ENCODE data around the gene SORBS2. TPM values are rescaled to one million over a fixed set of nuclear protein-coding genes. Genes with fewer than 3 reads are reported as not detected.

SORBS2 gene
- total RNA-seq, 1 experiment from 2014 or later: 0.34 TPM

DNA sequence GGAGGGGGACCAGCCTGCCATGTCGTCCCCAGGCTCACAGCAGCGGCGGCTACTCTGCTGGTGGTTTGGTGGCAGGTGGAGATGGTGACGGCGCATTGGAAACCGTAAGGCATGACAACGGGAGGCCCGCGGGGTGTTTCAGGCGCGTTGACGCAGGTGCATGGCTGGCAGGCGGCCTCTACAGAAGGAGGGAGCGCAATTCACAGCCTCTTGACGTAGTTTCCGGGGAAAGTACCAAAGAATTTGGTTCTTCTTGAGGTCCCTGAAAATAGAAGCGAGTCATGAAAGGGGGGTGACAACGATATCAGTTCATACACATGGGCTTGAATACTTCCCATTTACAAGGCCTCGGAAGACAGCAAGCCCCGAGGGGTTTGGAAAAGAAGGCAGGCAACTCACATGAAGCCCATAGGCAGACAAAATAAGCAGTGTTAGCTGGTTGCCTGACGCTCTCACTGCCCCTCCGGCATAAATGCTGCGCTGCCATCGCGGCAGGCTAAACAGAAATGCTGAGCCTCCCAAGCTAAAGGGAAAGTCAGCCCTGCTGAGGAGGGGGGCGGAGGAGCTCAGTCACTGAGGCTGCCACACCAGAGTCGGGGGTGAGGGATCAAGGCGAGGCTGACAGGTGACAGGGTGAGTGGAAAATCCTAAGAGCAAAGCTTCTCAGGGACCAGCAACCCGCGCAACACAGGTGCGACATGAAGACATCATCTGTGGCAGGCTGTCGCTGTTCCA is 224.4 kb downstream of the SORBS2 start:
- Histone ChIP-seq H3K79me2 (ENCODE audit: insufficient read depth, low read length) (no peaks in the 10 kb centered on the region), H3K9me2 (ENCODE audit: insufficient read depth) (no peaks in the 10 kb centered on the region), H3K27me3 (ENCODE audit: insufficient read depth, low read length) (no peaks in the 10 kb centered on the region), H4K20me1 (ENCODE audit: insufficient read depth) (no peaks in the 10 kb centered on the region), H3K9me3 (ENCODE audit: control insufficient read depth in 1 of 2, insufficient read depth in 1 of 2, low read depth in 1 of 2, low read length in 2 of 2) (no peaks in the 10 kb centered on the region), H3K4me2 (ENCODE audit: low read length) (no peak overlapping the region), H3K4me1 (ENCODE audit: control insufficient read depth in 1 of 2, insufficient read depth in 2 of 2, low read length in 2 of 2) (peaks cover 6 to 18% of the 10 kb centered on the region in 2 experiments; a peak in 3 of 4 replicates), H3K36me3 (ENCODE audit: control insufficient read depth in 1 of 2, insufficient read depth in 2 of 2, low read length in 2 of 2) (no peaks in the 10 kb centered on the region), H3K27ac (ENCODE audit: low read depth, low read length) (no peak overlapping the region), H2AFZ (ENCODE audit: low read depth, low read length, poor library complexity, severe bottlenecking) (no peak overlapping the region), H3K4me3 (replicated peaks in 1 of 2; ENCODE audit: low read depth in 1 of 2, low read length in 2 of 2) (no peak overlapping the region), H3K9ac (ENCODE audit: low read length) (no peak overlapping the region)
- TF ChIP-seq, protein P1, sequence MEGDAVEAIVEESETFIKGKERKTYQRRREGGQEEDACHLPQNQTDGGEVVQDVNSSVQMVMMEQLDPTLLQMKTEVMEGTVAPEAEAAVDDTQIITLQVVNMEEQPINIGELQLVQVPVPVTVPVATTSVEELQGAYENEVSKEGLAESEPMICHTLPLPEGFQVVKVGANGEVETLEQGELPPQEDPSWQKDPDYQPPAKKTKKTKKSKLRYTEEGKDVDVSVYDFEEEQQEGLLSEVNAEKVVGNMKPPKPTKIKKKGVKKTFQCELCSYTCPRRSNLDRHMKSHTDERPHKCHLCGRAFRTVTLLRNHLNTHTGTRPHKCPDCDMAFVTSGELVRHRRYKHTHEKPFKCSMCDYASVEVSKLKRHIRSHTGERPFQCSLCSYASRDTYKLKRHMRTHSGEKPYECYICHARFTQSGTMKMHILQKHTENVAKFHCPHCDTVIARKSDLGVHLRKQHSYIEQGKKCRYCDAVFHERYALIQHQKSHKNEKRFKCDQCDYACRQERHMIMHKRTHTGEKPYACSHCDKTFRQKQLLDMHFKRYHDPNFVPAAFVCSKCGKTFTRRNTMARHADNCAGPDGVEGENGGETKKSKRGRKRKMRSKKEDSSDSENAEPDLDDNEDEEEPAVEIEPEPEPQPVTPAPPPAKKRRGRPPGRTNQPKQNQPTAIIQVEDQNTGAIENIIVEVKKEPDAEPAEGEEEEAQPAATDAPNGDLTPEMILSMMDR (IDR thresholded peaks at IDR 0.05 in 2 of 3, conservative IDR thresholded peaks at IDR 0.05 in 1 of 3; ENCODE audit: borderline replicate concordance in 1 of 3, insufficient read depth in 1 of 3, low read depth in 2 of 3, low read length in 2 of 3): no peak
- no peak for TF ChIP-seq CBX3 (IDR thresholded peaks at IDR 0.05; ENCODE audit: low read depth)
- TF ChIP-seq, protein P2, sequence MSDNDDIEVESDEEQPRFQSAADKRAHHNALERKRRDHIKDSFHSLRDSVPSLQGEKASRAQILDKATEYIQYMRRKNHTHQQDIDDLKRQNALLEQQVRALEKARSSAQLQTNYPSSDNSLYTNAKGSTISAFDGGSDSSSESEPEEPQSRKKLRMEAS (IDR thresholded peaks at IDR 0.05): no peak
- TF ChIP-seq ZBTB33 (IDR thresholded peaks at IDR 0.05; ENCODE audit: extremely low read depth, insufficient replicate concordance, low read length): no peak
- no peak for TF ChIP-seq ZFX (IDR thresholded peaks at IDR 0.05)
- no peak for TF ChIP-seq JUND (IDR thresholded peaks at IDR 0.05)
- TF ChIP-seq ZNF274 (IDR thresholded peaks at IDR 0.05; ENCODE audit: low read depth, low read length): no peak
- no peak for TF ChIP-seq SIN3A (IDR thresholded peaks at IDR 0.05; ENCODE audit: low read depth)
- TF ChIP-seq CEBPB (IDR thresholded peaks at IDR 0.05; ENCODE audit: low read depth): no peak
- no peak for TF ChIP-seq ELF1 (IDR thresholded peaks at IDR 0.05; ENCODE audit: borderline replicate concordance, low read depth)
- TF ChIP-seq TCF7L2 (IDR thresholded peaks at IDR 0.05; ENCODE audit: borderline replicate concordance, extremely low read depth, insufficient read depth, insufficient read length): no peak
- CTCF ChIA-PET: interaction anchor here (2.4 kb wide), 1 partner anchor 10 kb away, joined by 8 read pairs; no protein-coding TSS in a partner anchor
- DNase-seq (ENCODE audit: low read depth, low spot score): no peak
- intact Hi-C loops (cut with micrococcal nuclease): loop anchor here (2.0 kb wide), 1 partner anchor 117 kb away; the partner anchor contains the start of gene CCDC110
- POLR2A ChIA-PET: interaction anchor here (1.2 kb wide), 1 partner anchor 13 kb away, joined by 3 read pairs; no protein-coding TSS in a partner anchor
- BruUV-seq (replicated peaks): no TSS peak
- no peak for ATAC-seq
- RAD21 ChIA-PET (ENCODE audit: low non-redundant PET in 1 of 2, low total read pairs in 2 of 2, uncharacterized antibody in 2 of 2, unreplicated experiment in 2 of 2): no interaction called here
